HepG2 (cell line): Measurements from ENCODE around the gene SEMA3F. TPM values are rescaled to one million over a fixed set of nuclear protein-coding genes. Genes with fewer than 3 reads are reported as not detected.

ENCODE experiments used
- GLI4 ChIP-seq: sonication (generic); formaldehyde crosslinking; IDR thresholded peaks from 2 replicates; pipeline ENCODE4 v1.5.1; 2020; ENCODE audit warnings: missing genetic modification reagents, mild to moderate bottlenecking, moderate library complexity, borderline replicate concordance
- GTF3A ChIP-seq: sonication (generic); formaldehyde crosslinking; conservative IDR thresholded peaks from 2 replicates; pipeline ENCODE4 v1.4.0; 2020; ENCODE audit warnings: mild to moderate bottlenecking, missing genetic modification reagents
- MEF2D ChIP-seq: sonication (generic); formaldehyde crosslinking; IDR thresholded peaks from 2 replicates; pipeline ENCODE4 v1.5.1; 2020; ENCODE audit warnings: mild to moderate bottlenecking, missing genetic modification reagents
- SMC3 ChIP-seq: IDR thresholded peaks from 2 replicates; pipeline ENCODE4 v1.6.1; 2011; ENCODE audit warnings: low read length, improper control_type of control experiment
- SMYD3 ChIP-seq: sonication (generic); formaldehyde crosslinking; IDR thresholded peaks from 2 replicates; pipeline ENCODE4 v1.8.1; 2023; ENCODE audit warnings: mild to moderate bottlenecking, missing genetic modification reagents
- STAG1 ChIP-seq: sonication (generic); formaldehyde crosslinking; IDR thresholded peaks from 2 replicates; pipeline ENCODE4 v1.4.0; 2020; ENCODE audit warnings: missing genetic modification reagents
- ZNF30 ChIP-seq: sonication (generic); formaldehyde crosslinking; IDR thresholded peaks from 2 replicates; pipeline ENCODE4 v1.5.0; 2020; ENCODE audit warnings: mild to moderate bottlenecking, missing genetic modification reagents
- ZNF343 ChIP-seq: sonication (generic); formaldehyde crosslinking; IDR thresholded peaks from 2 replicates; pipeline ENCODE4 v1.4.0; 2020; ENCODE audit warnings: mild to moderate bottlenecking, missing genetic modification reagents
- ZNF543 ChIP-seq: sonication (generic); formaldehyde crosslinking; IDR thresholded peaks from 2 replicates; pipeline ENCODE4 v1.4.0; 2020; ENCODE audit warnings: mild to moderate bottlenecking, missing genetic modification reagents
- ZNF556 ChIP-seq: sonication (generic); formaldehyde crosslinking; IDR thresholded peaks from 2 replicates; pipeline ENCODE4 v1.4.0; 2020; ENCODE audit warnings: mild to moderate bottlenecking, missing genetic modification reagents, borderline replicate concordance
- ZNF567 ChIP-seq: sonication (generic); formaldehyde crosslinking; IDR thresholded peaks from 2 replicates; pipeline ENCODE4 v1.8.1; 2023; ENCODE audit warnings: mild to moderate bottlenecking, missing genetic modification reagents, borderline replicate concordance
- ZNF768 ChIP-seq: sonication (generic); formaldehyde crosslinking; IDR thresholded peaks from 2 replicates; pipeline ENCODE4 v1.4.0; 2020; ENCODE audit warnings: missing genetic modification reagents
- polyA plus RNA-seq, 8 experiments: library from polyadenylated mRNA; depleted of rRNA in 3 of 8; stranded (reverse) in 7 of 8; unstranded in 1 of 8; fragments of >200 nt; fragmentation: Illumina TruSeq in 4 of 8; extraction: Trizol in 4 of 8; gene quantifications; 2 replicates each; pipeline versions ENCODE4 v1.2.1 to v1.2.3, GENCODE V29; 2011 to 2016; ENCODE audit warnings: low read depth in 4 of 8, missing spikeins in 1 of 8, mixed read lengths in 1 of 8; ENCODE audit not compliant: insufficient read depth in 1 of 8
- total RNA-seq, 5 experiments: library from RNA; depleted of rRNA; stranded (reverse); fragments of >200 nt; fragmentation: Illumina TruSeq; extraction: Trizol; gene quantifications; 2 replicates each; pipeline ENCODE4 v1.2.3, GENCODE V29; 2016; ENCODE audit warnings: low read depth in 1 of 5
- TF ChIP-seq, protein P1 (sequence below): IDR thresholded peaks from 2 replicates; pipeline ENCODE4 v1.6.1; 2012; ENCODE audit warnings: low read length, improper control_type of control experiment
- TF ChIP-seq, protein P2 (sequence below): sonication (generic); formaldehyde crosslinking; IDR thresholded peaks from 2 replicates; pipeline ENCODE4 v1.4.0; 2020; ENCODE audit warnings: missing genetic modification reagents, borderline replicate concordance

The SEMA3F gene
- total and polyA plus RNA-seq, 2 of the 13 experiments (the other 11 are each of a cell fraction or from before 2014, with no cell fraction given): 7.6 to 17.2 TPM

DNA sequence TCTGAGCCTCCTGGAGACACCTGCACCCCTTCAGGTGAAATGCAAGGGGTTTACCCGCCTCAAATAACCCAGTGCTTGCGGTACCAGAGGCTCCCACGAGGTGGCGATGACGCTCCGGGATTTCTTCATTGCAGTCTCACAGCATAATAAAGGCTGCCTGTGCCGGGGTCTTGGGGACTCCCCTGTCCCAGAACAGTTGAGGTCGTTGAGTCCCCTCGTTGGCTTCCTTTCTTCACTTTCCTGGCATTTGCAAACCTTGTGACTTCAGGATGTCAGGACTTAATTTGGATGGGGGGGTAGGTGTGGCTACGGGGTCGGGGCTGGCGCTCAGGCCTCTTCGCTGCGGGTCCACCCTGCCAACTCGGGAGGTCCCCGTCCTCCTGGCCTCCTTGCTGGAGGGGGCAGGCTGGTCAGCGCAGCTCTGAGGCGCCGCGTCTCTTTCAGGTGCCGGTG lies 37.6 kb downstream of the SEMA3F start (continued):
- TF ChIP-seq STAG1 (CRISPR knock-in tag): peak; percentile 97
- TF ChIP-seq ZNF543 (CRISPR knock-in tag): 0 out of 2 replicates have a peak, but pooled peaks have one; percentile 43
- 0 out of 2 replicates have a peak, but pooled peaks have one; percentile 35 for TF ChIP-seq ZNF567 (CRISPR knock-in tag)
- TF ChIP-seq ZNF556 (CRISPR knock-in tag): no peak
- no peak for TF ChIP-seq GLI4
- TF ChIP-seq ZNF768: 0 out of 2 replicates have a peak, but pooled peaks have one; percentile 6
- TF ChIP-seq MEF2D (CRISPR knock-in tag): 0 out of 2 replicates have a peak, but pooled peaks have one; percentile 29
- TF ChIP-seq, protein P1, sequence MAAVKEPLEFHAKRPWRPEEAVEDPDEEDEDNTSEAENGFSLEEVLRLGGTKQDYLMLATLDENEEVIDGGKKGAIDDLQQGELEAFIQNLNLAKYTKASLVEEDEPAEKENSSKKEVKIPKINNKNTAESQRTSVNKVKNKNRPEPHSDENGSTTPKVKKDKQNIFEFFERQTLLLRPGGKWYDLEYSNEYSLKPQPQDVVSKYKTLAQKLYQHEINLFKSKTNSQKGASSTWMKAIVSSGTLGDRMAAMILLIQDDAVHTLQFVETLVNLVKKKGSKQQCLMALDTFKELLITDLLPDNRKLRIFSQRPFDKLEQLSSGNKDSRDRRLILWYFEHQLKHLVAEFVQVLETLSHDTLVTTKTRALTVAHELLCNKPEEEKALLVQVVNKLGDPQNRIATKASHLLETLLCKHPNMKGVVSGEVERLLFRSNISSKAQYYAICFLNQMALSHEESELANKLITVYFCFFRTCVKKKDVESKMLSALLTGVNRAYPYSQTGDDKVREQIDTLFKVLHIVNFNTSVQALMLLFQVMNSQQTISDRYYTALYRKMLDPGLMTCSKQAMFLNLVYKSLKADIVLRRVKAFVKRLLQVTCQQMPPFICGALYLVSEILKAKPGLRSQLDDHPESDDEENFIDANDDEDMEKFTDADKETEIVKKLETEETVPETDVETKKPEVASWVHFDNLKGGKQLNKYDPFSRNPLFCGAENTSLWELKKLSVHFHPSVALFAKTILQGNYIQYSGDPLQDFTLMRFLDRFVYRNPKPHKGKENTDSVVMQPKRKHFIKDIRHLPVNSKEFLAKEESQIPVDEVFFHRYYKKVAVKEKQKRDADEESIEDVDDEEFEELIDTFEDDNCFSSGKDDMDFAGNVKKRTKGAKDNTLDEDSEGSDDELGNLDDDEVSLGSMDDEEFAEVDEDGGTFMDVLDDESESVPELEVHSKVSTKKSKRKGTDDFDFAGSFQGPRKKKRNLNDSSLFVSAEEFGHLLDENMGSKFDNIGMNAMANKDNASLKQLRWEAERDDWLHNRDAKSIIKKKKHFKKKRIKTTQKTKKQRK: no peak
- TF ChIP-seq GTF3A (CRISPR knock-in tag): 0 out of 2 replicates have a peak, but pooled peaks have one; percentile 54
- TF ChIP-seq SMC3: peak; percentile 97
- no peak for TF ChIP-seq SMYD3 (CRISPR knock-in tag)
- no peak for TF ChIP-seq ZNF30 (CRISPR knock-in tag)
- TF ChIP-seq ZNF343 (CRISPR knock-in tag): 0 out of 2 replicates have a peak, but pooled peaks have one; percentile 39
- TF ChIP-seq, protein P2, sequence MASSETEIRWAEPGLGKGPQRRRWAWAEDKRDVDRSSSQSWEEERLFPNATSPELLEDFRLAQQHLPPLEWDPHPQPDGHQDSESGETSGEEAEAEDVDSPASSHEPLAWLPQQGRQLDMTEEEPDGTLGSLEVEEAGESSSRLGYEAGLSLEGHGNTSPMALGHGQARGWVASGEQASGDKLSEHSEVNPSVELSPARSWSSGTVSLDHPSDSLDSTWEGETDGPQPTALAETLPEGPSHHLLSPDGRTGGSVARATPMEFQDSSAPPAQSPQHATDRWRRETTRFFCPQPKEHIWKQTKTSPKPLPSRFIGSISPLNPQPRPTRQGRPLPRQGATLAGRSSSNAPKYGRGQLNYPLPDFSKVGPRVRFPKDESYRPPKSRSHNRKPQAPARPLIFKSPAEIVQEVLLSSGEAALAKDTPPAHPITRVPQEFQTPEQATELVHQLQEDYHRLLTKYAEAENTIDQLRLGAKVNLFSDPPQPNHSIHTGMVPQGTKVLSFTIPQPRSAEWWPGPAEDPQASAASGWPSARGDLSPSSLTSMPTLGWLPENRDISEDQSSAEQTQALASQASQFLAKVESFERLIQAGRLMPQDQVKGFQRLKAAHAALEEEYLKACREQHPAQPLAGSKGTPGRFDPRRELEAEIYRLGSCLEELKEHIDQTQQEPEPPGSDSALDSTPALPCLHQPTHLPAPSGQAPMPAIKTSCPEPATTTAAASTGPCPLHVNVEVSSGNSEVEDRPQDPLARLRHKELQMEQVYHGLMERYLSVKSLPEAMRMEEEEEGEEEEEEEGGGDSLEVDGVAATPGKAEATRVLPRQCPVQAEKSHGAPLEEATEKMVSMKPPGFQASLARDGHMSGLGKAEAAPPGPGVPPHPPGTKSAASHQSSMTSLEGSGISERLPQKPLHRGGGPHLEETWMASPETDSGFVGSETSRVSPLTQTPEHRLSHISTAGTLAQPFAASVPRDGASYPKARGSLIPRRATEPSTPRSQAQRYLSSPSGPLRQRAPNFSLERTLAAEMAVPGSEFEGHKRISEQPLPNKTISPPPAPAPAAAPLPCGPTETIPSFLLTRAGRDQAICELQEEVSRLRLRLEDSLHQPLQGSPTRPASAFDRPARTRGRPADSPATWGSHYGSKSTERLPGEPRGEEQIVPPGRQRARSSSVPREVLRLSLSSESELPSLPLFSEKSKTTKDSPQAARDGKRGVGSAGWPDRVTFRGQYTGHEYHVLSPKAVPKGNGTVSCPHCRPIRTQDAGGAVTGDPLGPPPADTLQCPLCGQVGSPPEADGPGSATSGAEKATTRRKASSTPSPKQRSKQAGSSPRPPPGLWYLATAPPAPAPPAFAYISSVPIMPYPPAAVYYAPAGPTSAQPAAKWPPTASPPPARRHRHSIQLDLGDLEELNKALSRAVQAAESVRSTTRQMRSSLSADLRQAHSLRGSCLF (CRISPR knock-in tag): no peak
